ENCODE measurements around the gene KRT35. TPM values are rescaled to one million over a fixed set of nuclear protein-coding genes. Genes with fewer than 3 reads are reported as not detected.

KRT35 gene
- total and polyA plus RNA-seq, 2 donors (not counting 1 experiment from before 2014, with no cell fraction given) = not detected

GRCh38 chr17:41511716-41512115, 30.8 kb upstream of the KRT35 start:
- H3K9me3 ChIP-seq (ENCODE audit: control insufficient read depth, insufficient read depth, low read depth, low read length) = no peaks in the 10 kb centered on the region
- DNase-seq (ENCODE audit: low read depth in 2 of 2) = no peak
- TF ChIP-seq EZH2 (IDR thresholded peaks at IDR 0.05; ENCODE audit: low read length, missing control alignments) (no peak), CTCF (conservative IDR thresholded peaks at IDR 0.05 in 1 of 2, IDR thresholded peaks at IDR 0.05 in 1 of 2; ENCODE audit: low read depth in 1 of 2, low read length in 2 of 2) (no peak)
- no peak overlapping the region for H3K4me2 ChIP-seq (ENCODE audit: extremely low read depth, insufficient read depth, low read length)
- no peak overlapping the region for H3K9ac ChIP-seq (ENCODE audit: insufficient read depth, low read length)
- H3K27me3 ChIP-seq (ENCODE audit: control insufficient read depth, insufficient read depth, low read length) = no peaks in the 10 kb centered on the region
- H4K20me1 ChIP-seq (ENCODE audit: control insufficient read depth, extremely low read depth, insufficient read depth, low read length) = no peaks in the 10 kb centered on the region
- H3K79me2 ChIP-seq (ENCODE audit: control insufficient read depth, insufficient read depth, low read length) = no peaks in the 10 kb centered on the region
- H3K4me1 ChIP-seq (ENCODE audit: control insufficient read depth, extremely low read depth, insufficient read depth, low read length) = no peaks in the 10 kb centered on the region
- no peak overlapping the region for H3K27ac ChIP-seq (ENCODE audit: insufficient read depth, low read length)
- no peak overlapping the region for H2AFZ ChIP-seq (ENCODE audit: low read length)
- H3K4me3 ChIP-seq (replicated peaks in 1 of 4; ENCODE audit: control extremely low read depth in 1 of 4, insufficient read depth in 1 of 4, low read depth in 3 of 4, low read length in 4 of 4) = no peak overlapping the region
- H3K36me3 ChIP-seq (ENCODE audit: control insufficient read depth, insufficient read depth, low read length) = no peaks in the 10 kb centered on the region

- Histone ChIP-seq H3K79me2 (ENCODE audit: control insufficient read depth, insufficient read depth, low read length) (no peaks in the 10 kb centered on the region), H3K9ac (ENCODE audit: insufficient read depth, low read length) (no peak overlapping the region), H2AFZ (ENCODE audit: low read length) (no peak overlapping the region), H3K4me1 (ENCODE audit: control insufficient read depth, extremely low read depth, insufficient read depth, low read length) (no peaks in the 10 kb centered on the region), H3K9me3 (ENCODE audit: control insufficient read depth, insufficient read depth, low read depth, low read length) (no peaks in the 10 kb centered on the region), H3K36me3 (ENCODE audit: control insufficient read depth, insufficient read depth, low read length) (no peaks in the 10 kb centered on the region), H3K4me2 (ENCODE audit: extremely low read depth, insufficient read depth, low read length) (no peak overlapping the region), H4K20me1 (ENCODE audit: control insufficient read depth, extremely low read depth, insufficient read depth, low read length) (no peaks in the 10 kb centered on the region), H3K27ac (ENCODE audit: insufficient read depth, low read length) (no peak overlapping the region), H3K27me3 (ENCODE audit: control insufficient read depth, insufficient read depth, low read length) (no peaks in the 10 kb centered on the region), H3K4me3 (replicated peaks in 1 of 4; ENCODE audit: control extremely low read depth in 1 of 4, insufficient read depth in 1 of 4, low read depth in 3 of 4, low read length in 4 of 4) (no peak overlapping the region)
- DNase-seq (ENCODE audit: low read depth in 2 of 2) = no peak
- TF ChIP-seq CTCF (conservative IDR thresholded peaks at IDR 0.05 in 1 of 2, IDR thresholded peaks at IDR 0.05 in 1 of 2; ENCODE audit: low read depth in 1 of 2, low read length in 2 of 2) = no peak
- no peak for TF ChIP-seq EZH2 (IDR thresholded peaks at IDR 0.05; ENCODE audit: low read length, missing control alignments)
Observed at GRCh38 chr17:41511116-41511515, 30.2 kb upstream of the KRT35 start.

- Histone ChIP-seq H3K4me2 (ENCODE audit: extremely low read depth, insufficient read depth, low read length) (no peak overlapping the region), H2AFZ (ENCODE audit: low read length) (no peak overlapping the region), H3K4me1 (ENCODE audit: control insufficient read depth, extremely low read depth, insufficient read depth, low read length) (no peaks in the 10 kb centered on the region), H3K79me2 (ENCODE audit: control insufficient read depth, insufficient read depth, low read length) (no peaks in the 10 kb centered on the region), H3K4me3 (replicated peaks in 1 of 4; ENCODE audit: control extremely low read depth in 1 of 4, insufficient read depth in 1 of 4, low read depth in 3 of 4, low read length in 4 of 4) (no peak overlapping the region), H4K20me1 (ENCODE audit: control insufficient read depth, extremely low read depth, insufficient read depth, low read length) (no peaks in the 10 kb centered on the region), H3K27ac (ENCODE audit: insufficient read depth, low read length) (no peak overlapping the region), H3K9ac (ENCODE audit: insufficient read depth, low read length) (no peak overlapping the region), H3K9me3 (ENCODE audit: control insufficient read depth, insufficient read depth, low read depth, low read length) (no peaks in the 10 kb centered on the region), H3K27me3 (ENCODE audit: control insufficient read depth, insufficient read depth, low read length) (no peaks in the 10 kb centered on the region), H3K36me3 (ENCODE audit: control insufficient read depth, insufficient read depth, low read length) (no peaks in the 10 kb centered on the region)
- no peak for DNase-seq (ENCODE audit: low read depth in 2 of 2)
- TF ChIP-seq CTCF (conservative IDR thresholded peaks at IDR 0.05 in 1 of 2, IDR thresholded peaks at IDR 0.05 in 1 of 2; ENCODE audit: low read depth in 1 of 2, low read length in 2 of 2) = no peak
- no peak for TF ChIP-seq EZH2 (IDR thresholded peaks at IDR 0.05; ENCODE audit: low read length, missing control alignments)
Observed at GRCh38 chr17:41510251-41511065, 29.5 kb upstream of the KRT35 start.
